GM12873 (cell line): ENCODE measurements around the gene KLHL15.

Source experiments
- TF ChIP-seq, protein P1 (sequence below): IDR thresholded peaks from 2 replicates; pipeline ENCODE4 v1.5.1; 2012; ENCODE audit warnings: low read depth, mild to moderate bottlenecking, moderate library complexity, low read length, control low read depth; ENCODE audit not compliant: insufficient read depth; ENCODE audit errors: missing control alignments

The KLHL15 gene

DNA sequence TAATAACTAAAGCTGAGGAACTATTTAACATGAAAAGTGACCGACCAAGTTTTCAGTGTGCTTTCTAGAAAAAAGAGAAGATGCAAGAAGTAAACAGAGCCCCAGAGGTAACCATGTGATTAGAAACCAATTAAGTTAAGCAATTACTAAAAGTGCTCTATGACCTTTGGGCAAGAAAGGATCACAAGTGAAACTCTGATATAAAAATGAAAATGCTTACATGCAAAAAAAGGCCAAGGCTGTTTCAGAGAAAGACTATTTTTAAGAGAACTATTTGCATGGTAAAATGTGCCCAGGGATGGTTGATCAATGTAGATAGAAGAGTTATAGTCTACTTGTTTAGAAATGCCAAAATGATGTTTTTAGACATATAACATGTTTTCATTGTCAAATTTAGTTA, 22.0 kb downstream of the KLHL15 start:
- TF ChIP-seq, protein P1, sequence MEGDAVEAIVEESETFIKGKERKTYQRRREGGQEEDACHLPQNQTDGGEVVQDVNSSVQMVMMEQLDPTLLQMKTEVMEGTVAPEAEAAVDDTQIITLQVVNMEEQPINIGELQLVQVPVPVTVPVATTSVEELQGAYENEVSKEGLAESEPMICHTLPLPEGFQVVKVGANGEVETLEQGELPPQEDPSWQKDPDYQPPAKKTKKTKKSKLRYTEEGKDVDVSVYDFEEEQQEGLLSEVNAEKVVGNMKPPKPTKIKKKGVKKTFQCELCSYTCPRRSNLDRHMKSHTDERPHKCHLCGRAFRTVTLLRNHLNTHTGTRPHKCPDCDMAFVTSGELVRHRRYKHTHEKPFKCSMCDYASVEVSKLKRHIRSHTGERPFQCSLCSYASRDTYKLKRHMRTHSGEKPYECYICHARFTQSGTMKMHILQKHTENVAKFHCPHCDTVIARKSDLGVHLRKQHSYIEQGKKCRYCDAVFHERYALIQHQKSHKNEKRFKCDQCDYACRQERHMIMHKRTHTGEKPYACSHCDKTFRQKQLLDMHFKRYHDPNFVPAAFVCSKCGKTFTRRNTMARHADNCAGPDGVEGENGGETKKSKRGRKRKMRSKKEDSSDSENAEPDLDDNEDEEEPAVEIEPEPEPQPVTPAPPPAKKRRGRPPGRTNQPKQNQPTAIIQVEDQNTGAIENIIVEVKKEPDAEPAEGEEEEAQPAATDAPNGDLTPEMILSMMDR, result no peak

DNA sequence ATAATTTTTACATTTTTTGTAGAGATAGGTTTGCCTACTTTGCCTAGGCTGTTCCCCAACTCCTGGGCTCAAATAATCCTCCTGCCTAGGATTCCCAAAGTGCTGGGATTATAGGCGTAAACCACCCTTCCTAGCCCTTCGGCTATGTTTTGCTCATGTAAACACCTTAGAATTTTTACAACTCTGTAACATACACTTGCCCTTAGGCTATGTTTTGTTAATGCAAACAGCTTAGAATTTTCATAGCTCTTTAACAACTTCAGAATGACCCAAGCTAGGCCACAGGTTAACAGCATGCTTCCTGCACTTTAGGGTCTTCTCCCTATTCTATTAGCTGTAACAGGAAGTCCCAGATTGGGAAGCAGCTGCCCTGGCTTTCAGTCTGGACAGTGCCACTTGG, 24.2 kb downstream of the KLHL15 start:
- TF ChIP-seq, protein P1, result no peak

DNA sequence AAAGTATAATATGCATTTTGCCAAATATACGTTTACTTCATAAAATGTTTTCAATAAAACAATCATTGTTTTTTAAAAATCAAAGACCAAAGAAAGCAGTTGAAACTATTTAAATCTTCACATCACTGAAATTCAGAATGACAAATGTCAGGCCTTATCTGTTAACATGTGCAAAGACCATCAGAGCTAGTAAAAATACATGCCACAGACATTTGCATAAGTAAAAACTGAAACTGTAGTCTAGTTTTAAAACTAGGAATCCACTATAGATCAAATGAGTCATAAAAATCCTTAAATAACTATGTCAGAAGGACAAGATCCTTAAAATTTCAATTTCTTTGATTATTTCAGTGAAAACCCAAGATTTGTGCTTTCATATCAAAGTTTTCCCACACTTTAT, 24.8 kb downstream of the KLHL15 start:
- TF ChIP-seq, protein P1, result no peak

DNA sequence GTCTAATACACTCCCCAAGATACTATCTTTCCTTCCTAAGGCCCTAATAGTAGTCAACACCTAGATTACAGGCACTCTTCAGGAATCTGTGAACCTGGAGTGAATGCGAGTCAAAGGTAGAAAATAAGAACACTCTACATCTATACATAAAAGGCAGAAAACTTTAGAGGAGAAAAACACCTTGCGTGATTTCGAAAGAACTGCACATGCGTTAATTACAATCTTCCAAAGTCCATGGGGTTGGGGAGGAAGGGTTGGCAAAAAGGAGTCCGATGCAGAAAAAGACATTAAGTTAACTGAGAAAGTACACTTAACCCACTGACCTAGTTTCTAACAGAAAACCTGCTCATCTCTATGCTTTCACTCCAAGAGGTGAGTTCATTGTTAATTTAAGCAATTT, 27.3 kb downstream of the KLHL15 start:
- TF ChIP-seq, protein P1, result no peak

DNA sequence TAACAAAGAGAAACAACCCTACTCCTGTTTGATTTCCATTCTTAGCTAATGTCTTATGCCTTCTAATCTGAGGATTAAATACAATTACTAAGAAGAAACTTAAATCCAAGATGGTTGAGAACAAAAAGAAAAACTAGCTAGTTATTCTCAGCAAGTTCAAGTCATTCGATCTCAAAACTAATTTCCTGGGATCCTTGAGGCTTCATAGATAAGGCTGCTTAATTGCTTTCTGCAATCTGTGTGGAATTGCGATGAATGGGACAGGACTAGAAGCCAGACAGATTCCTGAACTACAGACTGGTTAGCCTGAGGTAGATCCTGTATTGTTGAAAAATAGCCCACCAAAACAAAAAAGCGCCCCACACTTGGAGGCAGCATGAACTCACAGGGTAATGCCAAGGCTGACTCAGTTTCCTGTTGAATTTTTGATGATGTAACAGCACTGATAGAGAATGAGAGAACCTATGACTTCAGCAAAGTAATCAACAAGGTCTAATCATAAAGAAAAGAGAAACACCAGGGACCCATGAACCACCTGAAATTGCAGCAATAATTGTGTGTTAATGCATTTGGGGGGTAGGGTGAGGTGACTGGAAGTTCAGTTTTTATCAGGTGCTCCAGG, 33.9 kb downstream of the KLHL15 start:
- TF ChIP-seq, protein P1, result no peak

DNA sequence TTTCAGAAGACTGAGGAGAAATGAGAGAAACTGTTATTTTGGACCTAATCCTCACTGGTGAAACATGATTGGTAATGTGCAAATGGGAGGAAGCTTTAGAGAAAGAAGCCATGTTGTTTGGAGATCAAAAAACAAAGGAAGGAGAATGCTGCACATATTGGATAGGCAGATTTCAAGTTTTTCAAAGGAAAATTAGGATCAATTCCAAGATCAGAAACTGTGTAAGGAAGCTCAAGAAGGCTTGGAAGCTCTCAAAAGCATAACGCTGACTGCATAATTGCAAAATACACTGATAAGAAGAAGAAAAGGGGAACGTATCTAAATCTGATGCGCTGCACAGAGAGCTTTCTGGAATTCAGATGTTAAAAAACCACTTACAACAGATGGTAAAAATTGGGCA, 34.6 kb downstream of the KLHL15 start:
- TF ChIP-seq, protein P1, result no peak

DNA sequence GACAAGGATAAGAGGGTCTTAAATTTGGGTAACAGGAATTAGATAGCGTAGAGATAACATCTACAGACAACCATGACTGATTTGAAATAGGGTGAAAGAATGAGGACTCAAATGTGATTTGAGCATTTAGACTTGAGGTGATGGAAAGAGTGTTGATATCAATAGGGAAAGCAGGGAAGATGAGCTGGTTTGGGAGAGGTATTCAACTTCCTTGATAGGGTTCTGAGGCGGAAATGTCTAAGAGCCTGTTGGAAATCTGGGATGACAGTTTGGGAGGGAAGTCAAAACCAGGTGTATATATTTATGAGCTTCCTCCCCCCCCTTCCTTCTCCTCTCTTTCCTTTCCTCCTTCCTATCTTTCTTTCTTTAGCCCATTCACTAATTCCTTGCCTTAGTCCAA, 36.5 kb downstream of the KLHL15 start:
- TF ChIP-seq, protein P1, result no peak
